ENCODE data around the gene SLC39A11.
"Not testable (repeated sequence)": the region's sequence is repeated elsewhere in the genome, so short reads cannot be mapped to it uniquely, and the experiment has no call there.

The SLC39A11 gene

GRCh38 chr17:73005360-73005759 lies 87.1 kb downstream of the SLC39A11 start:
- in situ Hi-C loops (cut with HindIII; ENCODE audit: low pct_ligation_motif_present, low sequenced_read_pairs), result no loop called here
- Histone ChIP-seq H3K27ac (no peak overlapping the region), H3K4me3 (ENCODE audit: low read depth, low read length) (no peak overlapping the region), H3K36me3 (replicated peaks) (no peaks in the 10 kb centered on the region), H3K27me3 (replicated peaks) (no peaks in the 10 kb centered on the region)
- no peak for DNase-seq
- TF ChIP-seq, protein P1, sequence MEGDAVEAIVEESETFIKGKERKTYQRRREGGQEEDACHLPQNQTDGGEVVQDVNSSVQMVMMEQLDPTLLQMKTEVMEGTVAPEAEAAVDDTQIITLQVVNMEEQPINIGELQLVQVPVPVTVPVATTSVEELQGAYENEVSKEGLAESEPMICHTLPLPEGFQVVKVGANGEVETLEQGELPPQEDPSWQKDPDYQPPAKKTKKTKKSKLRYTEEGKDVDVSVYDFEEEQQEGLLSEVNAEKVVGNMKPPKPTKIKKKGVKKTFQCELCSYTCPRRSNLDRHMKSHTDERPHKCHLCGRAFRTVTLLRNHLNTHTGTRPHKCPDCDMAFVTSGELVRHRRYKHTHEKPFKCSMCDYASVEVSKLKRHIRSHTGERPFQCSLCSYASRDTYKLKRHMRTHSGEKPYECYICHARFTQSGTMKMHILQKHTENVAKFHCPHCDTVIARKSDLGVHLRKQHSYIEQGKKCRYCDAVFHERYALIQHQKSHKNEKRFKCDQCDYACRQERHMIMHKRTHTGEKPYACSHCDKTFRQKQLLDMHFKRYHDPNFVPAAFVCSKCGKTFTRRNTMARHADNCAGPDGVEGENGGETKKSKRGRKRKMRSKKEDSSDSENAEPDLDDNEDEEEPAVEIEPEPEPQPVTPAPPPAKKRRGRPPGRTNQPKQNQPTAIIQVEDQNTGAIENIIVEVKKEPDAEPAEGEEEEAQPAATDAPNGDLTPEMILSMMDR (IDR thresholded peaks at IDR 0.05; ENCODE audit: low read depth, low read length, missing control alignments), result no peak

DNA sequence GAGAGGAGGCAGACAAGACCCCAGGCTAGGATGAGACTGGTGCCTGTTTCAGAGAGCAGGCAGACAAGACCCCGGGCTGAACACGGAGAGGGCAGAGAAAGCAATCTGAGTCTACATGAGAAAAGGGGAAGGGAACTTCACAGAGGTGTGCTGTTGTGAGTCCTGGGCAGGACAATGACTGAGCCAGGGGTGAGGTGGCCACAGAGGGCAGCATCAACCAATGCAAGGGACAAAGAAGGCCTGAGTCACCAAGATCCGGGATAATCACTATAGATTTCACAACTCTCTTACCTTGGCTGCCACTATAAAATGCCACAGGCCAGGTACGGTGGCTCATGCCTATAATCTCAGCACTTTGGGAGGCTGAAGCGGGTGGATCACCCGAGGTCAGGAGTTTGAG lies 89.0 kb downstream of the SLC39A11 start:
- Histone ChIP-seq H3K36me3 (replicated peaks) (no peaks in the 10 kb centered on the region), H3K27me3 (replicated peaks) (no peaks in the 10 kb centered on the region), H3K4me3 (ENCODE audit: low read depth, low read length) (no peak overlapping the region), H3K27ac (no peak overlapping the region)
- in situ Hi-C loops (cut with HindIII; ENCODE audit: low pct_ligation_motif_present, low sequenced_read_pairs), result no loop called here
- DNase-seq, result no peak
- TF ChIP-seq, protein P1 (IDR thresholded peaks at IDR 0.05; ENCODE audit: low read depth, low read length, missing control alignments), result no peak

GRCh38 chr17:73000832-73001231 lies 91.7 kb downstream of the SLC39A11 start:
- no peaks in the 10 kb centered on the region for H3K27me3 ChIP-seq (replicated peaks)
- TF ChIP-seq, protein P1 (IDR thresholded peaks at IDR 0.05; ENCODE audit: low read depth, low read length, missing control alignments), result no peak
- H3K4me3 ChIP-seq (ENCODE audit: low read depth, low read length), result no peak overlapping the region
- in situ Hi-C loops (cut with HindIII; ENCODE audit: low pct_ligation_motif_present, low sequenced_read_pairs), result no loop called here
- no peak overlapping the region for H3K27ac ChIP-seq
- DNase-seq, result no peak
- no peaks in the 10 kb centered on the region for H3K36me3 ChIP-seq (replicated peaks)

GRCh38 chr17:72999474-72999873 lies 93.0 kb downstream of the SLC39A11 start:
- DNase-seq; H3K27me3 ChIP-seq (replicated peaks); H3K27ac ChIP-seq; H3K36me3 ChIP-seq (replicated peaks); H3K4me3 ChIP-seq (ENCODE audit: low read depth, low read length): not testable (repeated sequence)
- in situ Hi-C loops (cut with HindIII; ENCODE audit: low pct_ligation_motif_present, low sequenced_read_pairs), result loop anchor here (25.0 kb wide), 1 partner anchor 188 kb away; the partner anchor contains the start of gene COG1

- Histone ChIP-seq H3K4me3 (ENCODE audit: low read depth, low read length) (no peak overlapping the region), H3K36me3 (replicated peaks) (no peaks in the 10 kb centered on the region), H3K27me3 (replicated peaks) (no peaks in the 10 kb centered on the region), H3K27ac (no peak overlapping the region)
- TF ChIP-seq, protein P1 (IDR thresholded peaks at IDR 0.05; ENCODE audit: low read depth, low read length, missing control alignments), result no peak
- in situ Hi-C loops (cut with HindIII; ENCODE audit: low pct_ligation_motif_present, low sequenced_read_pairs), result loop anchor here (25.0 kb wide), 1 partner anchor 189 kb away; the partner anchor contains the start of gene COG1
- DNase-seq, result no peak
Measured at GRCh38 chr17:72998343-72998742, 94.1 kb downstream of the SLC39A11 start.

GRCh38 chr17:72997559-72997958 lies 94.9 kb downstream of the SLC39A11 start:
- TF ChIP-seq, protein P1 (IDR thresholded peaks at IDR 0.05; ENCODE audit: low read depth, low read length, missing control alignments), result no peak
- H3K27ac ChIP-seq, result no peak overlapping the region
- no peak for DNase-seq

More at GRCh38 chr17:72997559-72997958, 94.9 kb downstream of the SLC39A11 start:
- no peaks in the 10 kb centered on the region for H3K27me3 ChIP-seq (replicated peaks)
- in situ Hi-C loops (cut with HindIII; ENCODE audit: low pct_ligation_motif_present, low sequenced_read_pairs), result loop anchor here (25.0 kb wide), 1 partner anchor 190 kb away; the partner anchor contains the start of gene COG1
- no peaks in the 10 kb centered on the region for H3K36me3 ChIP-seq (replicated peaks)
- no peak overlapping the region for H3K4me3 ChIP-seq (ENCODE audit: low read depth, low read length)
